Right renal cortex interstitium (tissue), 3 donors: Measurements from ENCODE around the gene HPSE. TPM values are rescaled to one million over a fixed set of nuclear protein-coding genes. Genes with fewer than 3 reads are reported as not detected.

ENCODE experiments used
- DNase-seq, 3 donors: peaks; one replicate each; pipeline ENCODE4 v3.0.0-alpha.2; 2013; ENCODE audit warnings: low read depth in 3 of 3, low spot score in 2 of 3
- polyA plus RNA-seq, 3 donors: library from polyadenylated mRNA; unstranded; fragments of 120-200 nt; gene quantifications; one replicate each; pipeline ENCODE4 v1.2.1, GENCODE V29; 2013; ENCODE audit not compliant: insufficient read length in 3 of 3

HPSE gene
- 1 to 10 TPM in 2 of 3 donors, under 1 TPM in 1; 0.93 to 1.6 (median 1.3) TPM for polyA plus RNA-seq

GRCh38 chr4:83334425-83335241 is at the start of gene HPSE:
Gene HPSE (minus strand): TSS chr4:83334848. CDS start chr4:83334782, 66 bp downstream.
- peak in 2 of 3 donors; percentile 34 to 41 for DNase-seq

DNA sequence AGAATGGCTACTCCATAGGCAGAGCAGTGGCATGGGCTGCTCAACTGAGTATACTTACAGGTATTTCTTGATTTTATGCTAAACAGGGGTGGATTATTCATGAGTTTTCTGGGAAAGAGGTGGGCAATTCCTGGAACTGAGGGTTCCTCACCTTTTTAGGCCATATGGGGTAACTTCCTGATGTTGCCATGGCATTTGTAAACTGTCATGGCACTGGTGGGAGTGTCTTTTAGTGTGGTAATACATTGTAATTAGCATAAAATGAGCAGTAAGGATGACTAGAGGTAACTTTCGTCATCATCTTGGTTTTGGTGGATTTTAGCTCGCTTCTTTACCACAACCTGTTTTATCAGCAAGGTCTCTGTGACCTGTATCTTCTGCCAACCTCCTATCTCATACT is 48.2 kb upstream of the HPSE start:
- DNase-seq, result no peak

DNA sequence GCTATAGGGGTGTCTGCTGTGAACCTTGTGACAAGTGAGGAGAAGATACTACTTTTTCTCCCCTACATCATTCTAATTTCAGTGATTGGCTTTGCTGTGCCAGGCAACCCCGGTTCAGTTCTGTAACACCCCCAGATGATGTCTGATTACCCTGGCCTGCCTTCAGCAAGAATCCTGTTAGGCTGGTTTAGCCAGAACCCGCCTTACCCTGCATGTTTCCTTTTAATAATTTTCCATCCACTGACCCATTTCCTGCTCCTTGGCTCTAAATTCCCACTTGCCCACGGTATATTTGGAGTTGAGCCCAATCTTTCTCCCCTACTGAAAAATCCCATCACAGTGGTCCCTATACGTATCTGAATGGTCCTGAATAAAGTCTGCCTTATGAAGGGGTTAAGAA is 46.5 kb upstream of the HPSE start:
- no peak for DNase-seq

DNA sequence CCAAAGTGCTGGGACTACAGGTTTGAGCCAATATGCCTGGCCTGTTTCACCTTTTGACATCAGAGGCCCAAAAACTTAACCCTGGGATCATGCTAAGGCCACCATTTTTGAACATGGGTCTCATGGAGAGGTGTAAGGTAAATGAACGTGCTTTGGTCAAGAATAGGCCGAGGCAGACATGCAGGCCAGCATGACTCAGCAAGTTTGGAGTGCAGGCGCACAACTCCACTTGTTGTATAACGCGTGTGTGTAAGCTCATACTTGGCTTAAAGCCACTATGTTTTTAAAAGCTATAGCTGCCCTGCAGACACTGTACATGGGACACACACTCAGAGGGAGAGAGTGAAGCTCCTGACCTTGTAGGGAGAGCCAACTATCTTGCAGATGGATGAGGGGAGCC is 43.8 kb upstream of the HPSE start:
- no peak for DNase-seq

DNA sequence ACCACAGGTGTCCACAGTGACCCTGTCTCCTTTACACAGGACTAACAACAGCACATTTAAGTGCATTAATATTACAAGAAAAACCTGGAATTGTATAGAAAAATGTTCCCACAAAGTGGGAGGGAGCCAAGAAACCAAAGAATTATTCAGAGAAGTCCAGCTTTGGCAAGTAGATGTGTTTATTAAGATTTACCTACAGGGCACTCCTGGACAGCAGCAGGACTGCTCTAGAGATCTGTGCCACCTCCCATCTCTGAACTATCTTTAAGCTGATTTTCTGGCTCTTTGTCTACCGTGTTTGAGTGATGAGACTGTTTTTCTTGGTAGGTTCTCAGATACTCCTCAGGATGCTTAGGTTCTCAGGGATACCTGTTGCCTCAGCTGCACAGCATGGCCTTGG is 38.3 kb upstream of the HPSE start:
- DNase-seq, result no peak

GRCh38 chr4:83371936-83372335 is 37.3 kb upstream of the HPSE start:
- no peak for DNase-seq

DNA sequence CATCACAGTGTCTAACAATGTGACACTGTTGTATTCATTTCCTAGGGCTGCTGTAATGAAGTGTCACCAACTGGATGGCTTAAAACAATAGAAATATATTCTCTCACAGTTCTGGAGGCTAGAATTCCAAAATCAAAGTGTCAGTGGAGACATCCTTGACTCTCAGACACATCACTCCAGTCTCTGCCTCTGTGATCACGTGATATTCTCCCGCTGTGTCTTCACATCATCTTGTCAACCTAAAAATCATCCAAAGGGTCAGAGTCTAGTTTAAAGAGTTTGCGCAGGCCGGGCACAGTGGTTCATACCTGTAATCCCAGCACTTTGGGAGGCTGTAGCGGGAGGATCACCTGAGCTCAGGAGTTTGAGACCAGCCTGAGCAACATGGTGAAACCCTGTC is 36.6 kb upstream of the HPSE start:
- no peak for DNase-seq

DNA sequence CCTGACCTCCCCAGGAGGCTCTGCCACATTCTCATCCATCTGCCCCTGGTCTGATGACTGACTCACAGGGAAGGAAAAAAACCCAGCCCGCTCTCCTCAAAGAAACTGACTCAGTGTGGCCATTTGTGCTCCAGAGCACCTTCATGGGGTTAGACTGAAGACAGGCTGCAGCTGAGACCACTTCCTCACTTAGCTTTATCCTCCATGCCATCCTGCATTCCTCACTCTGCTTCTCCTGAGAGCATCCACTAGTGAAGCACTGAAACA is 35.9 kb upstream of the HPSE start:
- no peak for DNase-seq

DNA sequence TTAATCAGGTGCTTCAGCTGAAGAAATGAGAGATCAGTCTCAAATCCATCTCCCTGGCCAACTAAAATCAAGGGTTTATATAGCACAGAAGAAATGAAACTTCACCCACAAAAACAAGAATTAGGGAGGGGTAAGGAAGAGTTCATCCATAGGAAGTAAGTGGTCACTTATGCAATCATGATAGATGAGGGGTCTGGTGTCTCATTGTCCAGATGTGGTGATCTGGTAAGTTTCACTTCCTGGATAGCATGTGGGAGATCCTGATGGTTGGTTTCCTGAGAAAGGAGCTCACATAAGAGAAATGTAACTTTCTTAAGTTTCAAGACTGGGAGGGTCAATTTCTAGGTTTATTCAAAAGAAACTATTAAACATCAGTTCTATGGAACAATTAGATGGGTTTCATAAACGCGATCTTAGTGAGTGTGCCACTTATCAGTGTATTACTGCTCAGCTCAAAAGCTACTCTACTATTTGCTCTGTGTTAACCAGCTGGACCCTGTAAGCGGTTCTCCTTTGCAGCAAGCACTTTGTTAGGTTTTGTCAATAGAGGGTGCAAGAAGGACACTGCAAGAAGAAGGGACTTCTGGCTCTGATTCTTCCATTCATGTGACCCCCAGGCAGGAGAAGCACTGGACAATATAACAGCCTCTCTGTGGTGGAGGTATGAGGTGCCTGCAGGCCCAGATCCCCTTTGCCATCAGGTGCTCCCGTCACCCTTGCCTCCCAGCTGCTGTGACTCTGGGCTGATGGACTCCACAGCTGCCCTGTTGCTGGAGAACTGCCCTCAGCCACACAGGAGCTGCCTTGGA is 35.4 kb upstream of the HPSE start:
- no peak for DNase-seq

DNA sequence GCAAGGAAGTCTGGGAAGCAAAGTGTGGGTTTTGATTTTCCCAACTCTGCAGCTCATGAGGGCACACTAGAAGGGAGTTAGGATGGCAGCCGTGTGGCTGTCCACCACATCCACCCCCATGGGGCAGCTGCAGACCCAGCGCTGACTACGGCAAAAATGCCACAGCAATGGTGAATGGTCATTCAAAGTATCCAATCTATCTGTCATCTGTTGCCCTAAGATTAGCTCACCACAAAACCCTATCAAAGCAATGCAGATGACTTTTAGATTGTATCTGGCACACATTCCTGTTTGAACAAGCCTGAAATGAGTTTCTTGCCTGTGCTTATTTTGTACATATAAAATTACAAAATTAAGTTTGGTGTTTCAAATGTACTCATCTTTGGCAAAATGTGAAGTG is 29.7 kb upstream of the HPSE start:
- no peak for DNase-seq

GRCh38 chr4:83362492-83363329 is 28.1 kb upstream of the HPSE start:
- no peak for DNase-seq

- no peak for DNase-seq
Measured at GRCh38 chr4:83361416-83362103, 26.9 kb upstream of the HPSE start.

DNA sequence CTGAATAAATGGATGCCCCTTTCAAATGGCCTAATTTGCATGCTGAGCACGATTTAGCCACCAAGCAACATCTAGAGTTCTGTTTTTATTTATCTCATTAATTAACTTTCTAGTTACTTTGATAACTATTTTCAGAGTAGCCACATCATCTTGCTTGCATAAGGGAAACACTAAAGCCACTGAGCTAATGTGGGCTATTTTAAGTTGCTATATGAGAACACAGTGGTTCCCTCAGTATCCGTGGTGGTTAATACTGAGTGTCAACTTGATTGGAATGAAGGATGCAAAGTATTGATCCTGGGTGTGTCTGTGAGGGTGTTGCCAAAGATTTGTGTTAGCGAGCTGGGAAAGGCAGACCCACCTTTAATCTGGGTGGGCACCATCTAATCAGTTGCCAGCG is 25.4 kb upstream of the HPSE start:
- no peak for DNase-seq

GRCh38 chr4:83358410-83358809 is 23.8 kb upstream of the HPSE start:
- DNase-seq, result no peak

DNA sequence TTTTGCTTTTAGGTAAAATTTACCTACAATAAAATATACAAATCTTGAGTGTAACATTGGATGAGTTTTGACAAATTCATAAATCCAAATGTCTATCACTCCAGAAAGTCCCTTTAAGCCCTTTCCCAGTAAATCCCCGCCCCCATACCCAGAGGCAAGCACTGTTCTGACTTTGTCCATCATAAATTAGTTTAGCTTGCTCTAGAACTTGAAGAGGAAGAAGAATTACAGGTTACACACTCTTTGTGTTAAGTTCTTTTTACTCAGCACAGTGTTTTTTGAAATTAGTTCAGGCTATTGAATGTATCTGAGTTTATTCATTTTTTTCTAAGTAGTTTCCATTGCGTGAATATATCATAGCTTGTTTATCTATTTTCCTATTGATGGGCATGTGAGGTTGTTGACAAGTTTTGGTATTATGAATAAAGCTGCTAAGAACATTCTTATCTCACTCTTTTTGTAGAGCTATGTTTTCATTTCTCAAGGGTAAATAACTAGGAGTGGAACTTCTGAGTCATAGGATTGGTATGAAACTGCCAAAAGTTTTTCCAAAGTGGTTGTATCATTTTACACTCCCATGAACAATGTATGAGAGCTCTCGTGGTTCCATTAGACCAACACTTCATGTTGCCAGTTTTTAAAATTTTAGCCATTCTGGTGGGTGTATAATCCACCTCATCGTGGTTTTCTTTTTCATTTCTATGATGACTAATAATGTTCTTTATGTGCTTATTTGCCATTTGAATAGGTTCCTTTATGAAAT is 22.4 kb upstream of the HPSE start:
- DNase-seq, result no peak

DNA sequence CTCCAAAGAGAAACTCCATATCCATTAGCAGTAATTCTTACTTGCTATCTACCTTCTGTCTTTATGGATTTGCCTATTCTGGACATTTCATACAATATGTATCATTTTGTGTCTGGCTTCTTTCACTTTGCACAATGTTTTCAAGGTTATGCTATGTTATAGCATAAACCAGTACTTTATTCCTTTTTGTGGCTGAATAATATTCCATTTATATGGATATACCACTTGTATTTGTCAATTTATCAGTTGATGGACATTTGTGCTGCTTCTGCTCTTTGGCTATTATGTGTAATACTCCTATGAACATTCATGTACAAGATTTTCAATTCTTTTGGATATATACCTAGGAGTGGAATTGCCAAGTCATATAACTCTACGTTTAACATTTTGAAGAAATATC is 18.9 kb upstream of the HPSE start:
- no peak for DNase-seq

- no peak for DNase-seq
Measured at GRCh38 chr4:83348074-83348473, 13.4 kb upstream of the HPSE start.

DNA sequence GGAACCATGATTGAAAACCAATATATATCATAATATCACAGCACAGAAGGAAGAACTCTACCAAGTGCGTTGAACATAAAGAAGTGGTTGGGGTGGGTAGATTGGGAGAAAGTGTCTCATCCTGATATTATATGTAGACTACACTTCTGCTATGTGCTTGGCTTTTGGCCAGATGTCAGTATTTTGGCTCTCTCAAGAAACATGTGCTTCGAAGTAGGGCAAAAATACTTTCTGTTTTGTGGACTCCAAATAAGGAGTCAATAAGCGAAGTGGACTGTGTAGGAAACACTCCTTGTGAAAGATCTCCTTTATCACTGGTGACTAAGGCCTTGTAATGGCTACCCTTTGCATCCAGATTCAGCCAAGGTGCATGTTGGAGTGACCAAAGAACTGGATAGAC is 7.8 kb upstream of the HPSE start:
- no peak for DNase-seq

DNA sequence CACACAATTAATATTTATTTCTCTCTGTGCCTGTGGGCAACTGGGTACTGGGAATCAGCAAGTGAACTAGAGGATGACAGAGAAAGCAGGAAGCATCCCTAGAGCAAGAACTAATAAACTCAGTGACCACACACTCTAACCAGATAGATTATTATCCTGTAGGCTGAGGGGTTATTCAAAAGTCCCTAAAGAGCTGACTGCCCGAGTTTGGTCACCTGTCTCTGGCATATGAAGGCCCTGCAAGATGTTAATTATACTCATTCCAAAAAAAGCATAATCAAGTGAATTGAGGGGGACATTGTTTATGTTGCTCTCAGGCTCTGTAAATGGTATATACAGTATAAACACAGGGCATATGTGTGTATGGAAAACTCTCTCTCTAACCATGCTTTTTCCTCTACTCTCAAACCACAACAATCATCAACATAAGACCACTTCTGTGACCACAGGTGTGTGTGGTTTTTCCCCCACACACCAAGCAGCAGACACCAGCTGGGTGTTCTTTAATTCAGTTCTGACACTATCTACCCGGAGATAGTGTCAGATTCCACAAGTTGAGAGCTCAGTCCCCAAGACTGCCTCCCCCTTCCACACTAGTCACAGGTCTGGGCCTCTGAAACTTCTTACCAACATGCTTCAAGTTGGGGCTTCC is 6.2 kb upstream of the HPSE start:
- no peak for DNase-seq

DNA sequence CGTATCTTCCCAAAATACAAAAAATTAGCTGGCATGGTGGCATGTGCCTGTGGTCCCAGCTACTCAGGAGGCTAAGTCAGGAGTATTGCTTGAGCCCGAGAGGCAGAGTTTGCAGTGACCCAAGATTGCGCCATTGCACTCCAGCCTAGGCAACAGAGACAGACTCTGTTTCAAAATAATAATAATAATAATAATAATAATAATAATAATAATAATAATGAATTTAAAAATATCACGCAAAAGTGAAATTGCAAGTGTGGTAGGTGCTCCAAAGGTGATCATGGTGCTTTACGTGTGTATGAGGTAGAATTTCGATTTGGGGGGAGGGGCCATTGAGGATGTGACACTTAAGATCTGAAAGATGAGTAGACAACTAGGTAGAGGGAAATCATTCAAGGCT is 4.9 kb upstream of the HPSE start:
- DNase-seq, result no peak
